HEK293 (cell line): ENCODE data around the gene SH3BP1.

Experiments
- CTCF ChIA-PET: fragments of 350-600 bp; formaldehyde crosslinking; extraction: SDS; loops from one replicate; lab custom pipeline; 2021; ENCODE audit warnings: antibody characterized with exemption; lab: Yijun Ruan, JAX
- POLR2A ChIA-PET: fragments of 300-600 bp; formaldehyde crosslinking; extraction: SDS; loops from one replicate; lab custom pipeline; 2020; ENCODE audit warnings: antibody characterized with exemption, inconsistent platforms; lab: Yijun Ruan, JAX
- H3K27ac ChIP-seq: fragments of 200-500 bp; sonication (Bioruptor generic); 2 replicates; pipeline ENCODE4 v1.5.1; 2014; ENCODE audit warnings: low read depth, low read length, control low read depth, inconsistent platforms; ENCODE audit errors: extremely low read depth
- H3K36me3 ChIP-seq, 2 experiments: fragments of 200-500 bp in 1 of 2; sonication (Bioruptor generic) in 1 of 2; 1 replicate in 1 of 2; 2 replicates in 1 of 2; pipeline ENCODE4 v1.5.1; 2014 to 2017; ENCODE audit warnings: inconsistent platforms in 2 of 2, low read length in 2 of 2; ENCODE audit not compliant: control insufficient read depth in 2 of 2, insufficient read depth in 1 of 2
- H3K4me1 ChIP-seq: fragments of 200-500 bp; sonication (Bioruptor generic); 2 replicates; pipeline ENCODE4 v1.5.1; 2014; ENCODE audit warnings: mild to moderate bottlenecking, low read length, inconsistent platforms; ENCODE audit not compliant: control insufficient read depth, insufficient read depth
- H3K4me3 ChIP-seq: 2 replicates; pipeline ENCODE4 v1.5.1; 2011; ENCODE audit warnings: low read depth, mild to moderate bottlenecking, control low read depth, low read length, moderate library complexity
- H3K9me3 ChIP-seq: fragments of 200-500 bp; sonication (Bioruptor generic); 2 replicates; pipeline ENCODE4 v1.5.1; 2014; ENCODE audit warnings: low read depth, low read length, inconsistent platforms; ENCODE audit not compliant: control insufficient read depth, insufficient read depth
- CTCF ChIP-seq: fragments of 450-650 bp; formaldehyde crosslinking; IDR thresholded peaks from 2 replicates; pipeline ENCODE4 v1.5.1; 2016; ENCODE audit warnings: missing biosample characterization, missing genetic modification characterization
- EGR2 ChIP-seq: fragments of 450-650 bp; formaldehyde crosslinking; IDR thresholded peaks from 2 replicates; pipeline ENCODE4 v1.5.1; 2016; ENCODE audit warnings: low read depth, missing biosample characterization, missing genetic modification characterization
- HIC1 ChIP-seq: fragments of 450-650 bp; formaldehyde crosslinking; IDR thresholded peaks from 2 replicates; pipeline ENCODE4 v1.5.1; 2016; ENCODE audit warnings: missing biosample characterization, missing genetic modification characterization
- HOXC10 ChIP-seq: sonication (generic); formaldehyde crosslinking; IDR thresholded peaks from 2 replicates; pipeline ENCODE4 v1.8.1; 2023; ENCODE audit warnings: mild to moderate bottlenecking, missing genetic modification reagents
- KLF16 ChIP-seq: fragments of 450-650 bp; formaldehyde crosslinking; IDR thresholded peaks from 2 replicates; pipeline ENCODE4 v1.5.1; 2017; ENCODE audit warnings: missing biosample characterization, missing genetic modification characterization
- KLF17 ChIP-seq: fragments of 450-650 bp; formaldehyde crosslinking; IDR thresholded peaks from 2 replicates; pipeline ENCODE4 v1.5.1; 2016; ENCODE audit warnings: missing biosample characterization, missing genetic modification characterization
- KLF9 ChIP-seq: fragments of 450-650 bp; formaldehyde crosslinking; IDR thresholded peaks from 2 replicates; pipeline ENCODE4 v1.5.1; 2016; ENCODE audit warnings: missing biosample characterization, missing genetic modification characterization, low read depth
- PATZ1 ChIP-seq: fragments of 450-650 bp; formaldehyde crosslinking; IDR thresholded peaks from 2 replicates; pipeline ENCODE4 v1.5.1; 2016; ENCODE audit warnings: missing biosample characterization, missing genetic modification characterization
- SP2 ChIP-seq: fragments of 450-650 bp; formaldehyde crosslinking; IDR thresholded peaks from 2 replicates; pipeline ENCODE4 v1.5.1; 2016; ENCODE audit warnings: missing biosample characterization, missing genetic modification characterization
- SP3 ChIP-seq: fragments of 450-650 bp; formaldehyde crosslinking; IDR thresholded peaks from 2 replicates; pipeline ENCODE4 v1.5.1; 2016; ENCODE audit warnings: missing biosample characterization, missing genetic modification characterization
- SP7 ChIP-seq: fragments of 450-650 bp; formaldehyde crosslinking; IDR thresholded peaks from 2 replicates; pipeline ENCODE4 v1.5.1; 2016; ENCODE audit warnings: missing biosample characterization, missing genetic modification characterization
- ZBTB17 ChIP-seq: fragments of 450-650 bp; formaldehyde crosslinking; IDR thresholded peaks from 2 replicates; pipeline ENCODE4 v1.5.1; 2016; ENCODE audit warnings: missing biosample characterization, missing genetic modification characterization
- ZBTB48 ChIP-seq: fragments of 450-650 bp; formaldehyde crosslinking; IDR thresholded peaks from 2 replicates; pipeline ENCODE4 v1.5.1; 2016; ENCODE audit warnings: missing biosample characterization, missing genetic modification characterization
- ZFHX2 ChIP-seq: fragments of 450-650 bp; formaldehyde crosslinking; conservative IDR thresholded peaks from 2 replicates; pipeline ENCODE4 v1.5.1; 2016; ENCODE audit warnings: missing biosample characterization, missing genetic modification characterization
- ZNF2 ChIP-seq: fragments of 450-650 bp; formaldehyde crosslinking; IDR thresholded peaks from 2 replicates; pipeline ENCODE4 v1.5.1; 2016; ENCODE audit warnings: missing biosample characterization, missing genetic modification characterization
- ZNF335 ChIP-seq: fragments of 450-650 bp; formaldehyde crosslinking; conservative IDR thresholded peaks from 2 replicates; pipeline ENCODE4 v1.5.1; 2016; ENCODE audit warnings: missing biosample characterization, missing genetic modification characterization
- ZNF37A ChIP-seq: fragments of 450-650 bp; IDR thresholded peaks from 2 replicates; pipeline ENCODE4 v1.5.1; 2018; ENCODE audit warnings: missing biosample characterization, missing genetic modification characterization
- ZNF391 ChIP-seq: fragments of 450-650 bp; formaldehyde crosslinking; IDR thresholded peaks from 2 replicates; pipeline ENCODE4 v1.5.1; 2016; ENCODE audit warnings: low read depth, missing biosample characterization, missing genetic modification characterization, borderline replicate concordance
- ZNF416 ChIP-seq: fragments of 450-650 bp; formaldehyde crosslinking; IDR thresholded peaks from 2 replicates; pipeline ENCODE4 v1.5.1; 2016; ENCODE audit warnings: missing biosample characterization, missing genetic modification characterization
- ZNF433 ChIP-seq: fragments of 450-650 bp; formaldehyde crosslinking; IDR thresholded peaks from 2 replicates; pipeline ENCODE4 v1.5.1; 2016; ENCODE audit warnings: missing biosample characterization, missing genetic modification characterization, low read depth
- ZNF548 ChIP-seq: fragments of 450-650 bp; formaldehyde crosslinking; IDR thresholded peaks from 2 replicates; pipeline ENCODE4 v1.5.1; 2016; ENCODE audit warnings: missing biosample characterization, missing genetic modification characterization
- ZNF549 ChIP-seq: fragments of 450-650 bp; IDR thresholded peaks from 2 replicates; pipeline ENCODE4 v1.5.1; 2018; ENCODE audit warnings: missing biosample characterization, missing genetic modification characterization, mild to moderate bottlenecking, inconsistent platforms, moderate library complexity
- ZNF747 ChIP-seq: fragments of 450-650 bp; formaldehyde crosslinking; IDR thresholded peaks from 2 replicates; pipeline ENCODE4 v1.5.1; 2016; ENCODE audit warnings: missing biosample characterization, missing genetic modification characterization
- ZNF776 ChIP-seq: fragments of 450-650 bp; formaldehyde crosslinking; IDR thresholded peaks from 2 replicates; pipeline ENCODE4 v1.5.0; 2017; ENCODE audit warnings: missing biosample characterization, missing genetic modification characterization, borderline replicate concordance
- ZNF777 ChIP-seq: fragments of 450-650 bp; formaldehyde crosslinking; IDR thresholded peaks from 2 replicates; pipeline ENCODE4 v1.5.1; 2017; ENCODE audit warnings: missing biosample characterization, missing genetic modification characterization, borderline replicate concordance

SH3BP1 gene

DNA sequence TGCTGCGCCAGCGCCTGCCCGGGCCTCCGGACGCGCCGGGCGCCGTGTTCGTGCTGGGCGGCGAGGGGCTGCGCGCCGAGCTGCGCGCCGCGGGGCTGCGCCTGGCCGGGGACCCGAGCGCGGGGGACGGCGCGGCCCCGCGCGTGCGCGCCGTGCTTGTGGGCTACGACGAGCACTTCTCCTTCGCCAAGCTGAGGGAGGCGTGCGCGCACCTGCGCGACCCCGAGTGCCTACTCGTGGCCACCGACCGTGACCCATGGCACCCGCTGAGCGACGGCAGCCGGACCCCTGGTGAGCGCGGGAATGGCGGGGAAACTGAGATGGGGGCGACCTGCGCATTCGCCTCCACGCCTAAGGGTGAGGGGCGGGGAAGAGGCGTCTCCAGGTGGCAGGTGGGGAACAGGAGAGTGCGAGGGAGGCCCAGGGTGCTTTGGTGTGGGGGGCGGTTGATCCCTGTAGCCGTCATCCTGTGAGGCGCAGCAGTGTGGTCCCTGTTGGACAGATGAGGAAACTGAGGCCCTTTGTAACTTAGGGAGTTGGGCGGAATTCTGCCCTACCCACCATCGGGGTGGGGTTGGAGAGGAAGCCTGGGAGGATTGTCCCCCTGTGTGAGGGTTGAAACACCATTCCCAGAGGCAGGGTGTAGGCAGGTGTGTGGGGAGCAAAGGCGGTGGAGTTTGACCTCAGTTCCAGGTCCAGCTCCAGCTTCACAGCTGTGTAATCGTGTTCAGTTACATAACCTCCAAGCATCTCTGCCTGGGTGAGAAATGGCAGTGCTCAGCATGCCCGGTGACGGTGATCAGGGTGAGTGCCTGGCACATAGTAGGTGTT is 19.8 kb downstream of the SH3BP1 start:
- CTCF ChIA-PET: interaction anchor here (0.5 to 7.0 kb wide), 13 partner anchors 11 to 1208 kb away, joined by 3 to 138 read pairs (median 5); partner anchors contain the start of gene GGA1
- POLR2A ChIA-PET: interaction anchor here (1.0 to 6.5 kb wide), 11 partner anchors 10 to 190 kb away, joined by 3 to 85 read pairs (median 18); partner anchors contain the start of genes ANKRD54, EIF3L, GGA1 and LGALS1
- peaks cover 3 to 9% of the 10 kb centered on the region in 2 experiments; a peak in 2 of 3 replicates for H3K36me3 ChIP-seq
- H3K9me3 ChIP-seq: no peaks in the 10 kb centered on the region
- peaks cover 12% of the 10 kb centered on the region for H3K4me1 ChIP-seq
- H3K27ac ChIP-seq: peak overlapping the region; percentile 90; the same call in 1 of the 2 replicates
- peak overlapping the region; percentile 85 for H3K4me3 ChIP-seq
- no peak for TF ChIP-seq ZNF549 (tag by site-specific recombination)
- TF ChIP-seq ZNF335 (tag by site-specific recombination): peak; percentile 77
- TF ChIP-seq ZNF37A (tag by site-specific recombination): no peak
- no peak for TF ChIP-seq ZNF777 (tag by site-specific recombination)
- no peak for TF ChIP-seq ZNF416 (tag by site-specific recombination)
- TF ChIP-seq SP3: peak; percentile 69
- no peak for TF ChIP-seq ZNF747 (tag by site-specific recombination)
- TF ChIP-seq HIC1 (tag by site-specific recombination): peak; percentile 60; the same call in 1 of the 2 replicates
- TF ChIP-seq SP2 (tag by site-specific recombination): peak; percentile 59
- peak; percentile 95 for TF ChIP-seq EGR2 (tag by site-specific recombination)
- peak; percentile 48; the same call in 1 of the 2 replicates for TF ChIP-seq KLF9 (tag by site-specific recombination)
- TF ChIP-seq ZNF2 (tag by site-specific recombination): peak; percentile 33; the same call in 1 of the 2 replicates
- 0 out of 2 replicates have a peak, but pooled peaks have one; percentile 17 for TF ChIP-seq CTCF (tag by site-specific recombination)
- TF ChIP-seq KLF16 (tag by site-specific recombination): 0 out of 2 replicates have a peak, but pooled peaks have one; percentile 43
- no peak for TF ChIP-seq ZNF776
- TF ChIP-seq SP7 (tag by site-specific recombination): 0 out of 2 replicates have a peak, but pooled peaks have one; percentile 13
- TF ChIP-seq HOXC10: peak; percentile 10; the same call in 1 of the 2 replicates
- no peak for TF ChIP-seq ZBTB17
- peak; percentile 60; the same call in 1 of the 2 replicates for TF ChIP-seq KLF17 (tag by site-specific recombination)
- TF ChIP-seq ZBTB48 (tag by site-specific recombination): peak; percentile 63
- TF ChIP-seq ZNF548 (tag by site-specific recombination): 0 out of 2 replicates have a peak, but pooled peaks have one; percentile 15
- TF ChIP-seq ZNF433 (tag by site-specific recombination): no peak
- TF ChIP-seq ZFHX2 (tag by site-specific recombination): peak; percentile 92
- TF ChIP-seq PATZ1 (tag by site-specific recombination): peak; percentile 59; the same call in 1 of the 2 replicates
- TF ChIP-seq ZNF391: 0 out of 2 replicates have a peak, but pooled peaks have one; percentile 34
